Measurements from ENCODE around the gene GRIA4.
A peak's percentile ranks its signal among the peaks of the same experiment; 100 is the strongest.

Gene GRIA4

DNA sequence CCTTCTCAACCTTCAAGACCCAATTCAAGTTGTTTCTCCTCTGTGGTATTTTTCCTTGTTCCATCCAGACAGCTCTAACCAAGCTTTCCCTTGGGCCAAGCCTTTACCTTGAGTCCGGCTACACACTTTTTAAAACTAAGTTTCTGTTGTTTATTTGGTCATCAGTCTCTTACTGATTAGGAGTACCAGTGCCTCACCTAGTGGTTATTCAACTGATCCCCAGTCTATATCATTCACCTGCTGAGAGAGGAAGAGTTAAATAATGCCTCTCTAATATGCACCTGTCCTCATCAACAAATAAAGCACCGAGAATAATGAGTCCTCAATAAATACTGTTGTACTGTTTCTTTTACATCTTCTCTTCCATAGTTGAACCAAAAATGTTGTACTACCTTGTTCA, 251.4 kb downstream of the GRIA4 start:
- TF ChIP-seq GATA2 (IDR thresholded peaks at IDR 0.05; ENCODE audit: low read depth, low read length) (no peak), GATA3 (IDR thresholded peaks at IDR 0.05; ENCODE audit: low read depth, low read length) (no peak)

GRCh38 chr11:105862736-105863367, 253.0 kb downstream of the GRIA4 start:
- TF ChIP-seq GATA2 (IDR thresholded peaks at IDR 0.05; ENCODE audit: low read depth, low read length) (peak; percentile 54; the same call in 1 of the 2 replicates), GATA3 (IDR thresholded peaks at IDR 0.05; ENCODE audit: low read depth, low read length) (peak; percentile 82)

GRCh38 chr11:105863523-105863922, 253.7 kb downstream of the GRIA4 start:
- TF ChIP-seq GATA2 (IDR thresholded peaks at IDR 0.05; ENCODE audit: low read depth, low read length) (no peak), GATA3 (IDR thresholded peaks at IDR 0.05; ENCODE audit: low read depth, low read length) (no peak)

DNA sequence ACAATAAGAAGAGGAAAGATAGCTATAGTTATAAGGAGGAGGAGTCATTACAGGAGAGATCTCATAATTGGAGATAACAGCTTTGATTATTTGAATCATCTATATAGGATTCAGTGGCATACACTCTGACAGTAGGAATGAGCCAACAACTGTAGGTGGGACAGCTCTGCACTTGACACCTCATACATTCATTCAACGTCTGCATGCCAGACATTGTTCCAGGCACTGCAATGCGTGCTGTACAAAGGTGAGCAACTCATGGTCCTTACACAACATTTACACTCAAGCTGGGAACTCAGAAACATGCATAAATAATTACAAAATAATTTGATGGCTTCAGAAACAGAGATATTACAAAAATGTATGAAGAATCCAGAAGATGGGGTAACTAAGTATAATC, 257.9 kb downstream of the GRIA4 start:
- TF ChIP-seq GATA3 (IDR thresholded peaks at IDR 0.05; ENCODE audit: low read depth, low read length) (no peak), GATA2 (IDR thresholded peaks at IDR 0.05; ENCODE audit: low read depth, low read length) (no peak)

- no peak for TF ChIP-seq GATA3 (IDR thresholded peaks at IDR 0.05; ENCODE audit: low read depth, low read length)
- no peak for TF ChIP-seq GATA2 (IDR thresholded peaks at IDR 0.05; ENCODE audit: low read depth, low read length)
Observed at GRCh38 chr11:105868762-105869285, 259.0 kb downstream of the GRIA4 start.

DNA sequence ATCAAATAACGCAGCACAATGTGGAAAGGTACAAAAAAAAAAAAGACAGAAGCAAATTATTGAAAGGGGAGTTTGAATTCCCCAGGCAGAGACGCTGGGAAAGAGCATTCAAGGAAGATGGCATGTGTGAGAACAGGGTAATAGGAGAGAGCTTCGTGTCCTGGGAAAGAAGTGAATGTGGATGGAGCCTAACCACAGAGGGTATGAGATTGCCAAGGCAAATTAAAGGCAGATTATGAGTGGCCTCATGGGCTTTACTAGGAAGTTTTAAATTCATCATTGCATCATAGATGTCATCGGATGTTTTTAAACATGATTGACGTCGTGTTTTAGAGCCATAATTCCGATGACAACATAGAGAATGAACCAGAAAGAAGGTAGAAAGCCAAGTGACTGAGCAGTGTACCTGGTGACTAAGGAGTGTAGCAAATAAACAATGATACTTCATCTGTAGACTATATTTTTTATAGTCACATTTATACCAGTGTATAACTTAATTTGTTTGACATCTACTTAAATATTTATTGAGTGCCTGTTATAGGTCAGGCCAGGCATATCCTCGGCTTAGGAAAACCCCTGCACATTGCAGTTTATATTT, 260.7 kb downstream of the GRIA4 start:
- TF ChIP-seq GATA3 (IDR thresholded peaks at IDR 0.05; ENCODE audit: low read depth, low read length), result no peak
- no peak for TF ChIP-seq GATA2 (IDR thresholded peaks at IDR 0.05; ENCODE audit: low read depth, low read length)

DNA sequence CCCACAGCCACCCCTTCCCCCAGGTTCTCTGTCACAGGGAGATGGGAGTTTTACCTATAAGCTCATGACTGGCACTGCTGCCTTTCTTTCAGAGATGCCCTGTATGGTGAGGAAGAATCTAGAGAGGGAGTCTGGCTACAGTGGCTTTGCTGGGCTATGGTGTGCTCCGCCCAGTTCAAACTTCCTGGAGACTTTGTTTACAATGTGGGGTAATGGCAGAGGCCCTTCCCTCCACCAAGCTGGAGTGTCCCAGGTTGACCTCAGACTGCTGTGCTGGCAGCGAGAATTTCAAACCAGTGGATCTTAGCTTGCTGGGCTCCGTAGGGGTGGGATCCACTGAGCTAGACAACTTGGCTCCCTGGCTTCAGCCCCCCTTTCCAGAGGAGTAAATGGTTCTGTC, 268.6 kb downstream of the GRIA4 start:
- no peak for TF ChIP-seq GATA3 (IDR thresholded peaks at IDR 0.05; ENCODE audit: low read depth, low read length)
- no peak for TF ChIP-seq GATA2 (IDR thresholded peaks at IDR 0.05; ENCODE audit: low read depth, low read length)

GRCh38 chr11:105881027-105881426, 271.2 kb downstream of the GRIA4 start:
- TF ChIP-seq GATA2 (IDR thresholded peaks at IDR 0.05; ENCODE audit: low read depth, low read length) (no peak), GATA3 (IDR thresholded peaks at IDR 0.05; ENCODE audit: low read depth, low read length) (no peak)

DNA sequence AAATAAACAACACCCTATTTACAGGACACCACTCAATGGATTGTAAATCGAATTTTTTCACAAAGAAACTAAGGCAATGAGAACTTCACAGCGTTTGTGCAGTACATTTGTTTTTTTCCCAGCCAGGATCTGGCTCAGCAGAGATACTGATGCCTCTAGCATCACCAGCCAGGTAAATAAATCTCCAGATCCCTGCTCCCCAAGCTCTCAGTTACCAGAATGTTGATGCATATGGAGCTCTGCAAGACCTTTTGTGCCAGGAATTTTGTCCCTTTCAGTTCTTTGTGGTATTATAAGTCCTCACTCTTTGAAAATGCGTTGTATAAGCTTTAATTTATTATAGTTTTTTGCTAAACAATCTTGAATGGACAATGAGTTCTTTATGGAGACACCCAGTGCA, 274.6 kb downstream of the GRIA4 start:
- TF ChIP-seq GATA2 (IDR thresholded peaks at IDR 0.05; ENCODE audit: low read depth, low read length), result no peak
- TF ChIP-seq GATA3 (IDR thresholded peaks at IDR 0.05; ENCODE audit: low read depth, low read length), result no peak

DNA sequence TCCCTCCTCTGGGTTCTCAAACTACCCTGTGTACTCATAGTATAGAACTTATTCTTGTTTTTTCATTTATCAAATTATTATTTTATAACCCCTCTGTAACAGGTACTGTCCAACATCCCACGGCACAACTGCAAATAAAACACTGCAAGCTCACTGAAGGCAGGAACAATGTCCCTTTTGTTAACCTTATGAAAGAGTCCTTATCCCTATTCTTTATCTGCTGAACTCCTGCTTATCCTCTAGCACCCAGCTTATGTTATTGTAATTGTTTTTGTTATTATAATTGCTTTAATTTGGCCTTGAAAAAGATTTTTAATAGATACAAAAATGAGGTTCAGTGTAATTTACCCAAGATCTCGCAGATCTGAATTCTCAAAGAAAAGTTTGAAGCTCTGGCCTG, 281.8 kb downstream of the GRIA4 start:
- TF ChIP-seq GATA3 (IDR thresholded peaks at IDR 0.05; ENCODE audit: low read depth, low read length) (no peak), GATA2 (IDR thresholded peaks at IDR 0.05; ENCODE audit: low read depth, low read length) (no peak)

DNA sequence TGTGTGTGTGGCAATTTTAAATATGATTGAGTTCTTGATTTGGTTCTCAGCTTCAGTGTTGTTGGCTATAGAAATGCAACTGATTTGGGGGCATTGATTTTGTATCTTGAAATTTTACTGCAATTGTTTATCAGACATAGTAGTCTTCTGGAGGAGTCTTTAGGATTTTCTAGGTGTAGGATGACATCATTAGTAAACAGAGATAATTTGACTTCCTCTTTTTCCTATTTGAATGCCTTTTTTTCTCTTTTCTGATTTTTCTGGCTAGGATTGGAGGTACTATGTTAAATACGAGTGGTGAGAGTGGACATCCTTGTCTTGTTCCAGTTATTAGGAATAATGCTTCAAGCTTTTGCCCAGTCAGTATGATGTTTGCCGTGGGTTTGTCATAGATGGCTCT, 287.3 kb downstream of the GRIA4 start:
- TF ChIP-seq GATA2 (IDR thresholded peaks at IDR 0.05; ENCODE audit: low read depth, low read length), result no peak
- no peak for TF ChIP-seq GATA3 (IDR thresholded peaks at IDR 0.05; ENCODE audit: low read depth, low read length)

DNA sequence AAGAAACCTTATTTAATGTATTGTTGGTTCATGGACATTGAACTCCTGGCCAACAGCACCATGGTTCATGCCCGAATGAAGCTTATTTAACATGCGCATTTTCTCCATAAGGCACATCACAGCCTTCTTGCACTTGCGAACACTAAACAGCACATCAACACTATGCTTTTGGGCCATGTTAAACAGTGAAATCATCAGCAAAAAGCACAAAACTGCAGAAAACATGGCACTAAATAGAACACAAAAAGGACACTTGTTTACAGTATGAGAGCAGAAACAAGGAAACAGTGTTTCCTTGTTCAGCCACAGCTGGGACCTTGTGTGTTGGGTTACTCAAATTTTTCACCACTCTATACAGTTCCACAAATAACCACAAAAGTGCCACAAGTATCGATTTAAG, 289.9 kb downstream of the GRIA4 start:
- TF ChIP-seq GATA3 (IDR thresholded peaks at IDR 0.05; ENCODE audit: low read depth, low read length) (no peak), GATA2 (IDR thresholded peaks at IDR 0.05; ENCODE audit: low read depth, low read length) (no peak)

GRCh38 chr11:105900515-105901035, 290.7 kb downstream of the GRIA4 start:
- TF ChIP-seq GATA3 (IDR thresholded peaks at IDR 0.05; ENCODE audit: low read depth, low read length), result no peak
- no peak for TF ChIP-seq GATA2 (IDR thresholded peaks at IDR 0.05; ENCODE audit: low read depth, low read length)

DNA sequence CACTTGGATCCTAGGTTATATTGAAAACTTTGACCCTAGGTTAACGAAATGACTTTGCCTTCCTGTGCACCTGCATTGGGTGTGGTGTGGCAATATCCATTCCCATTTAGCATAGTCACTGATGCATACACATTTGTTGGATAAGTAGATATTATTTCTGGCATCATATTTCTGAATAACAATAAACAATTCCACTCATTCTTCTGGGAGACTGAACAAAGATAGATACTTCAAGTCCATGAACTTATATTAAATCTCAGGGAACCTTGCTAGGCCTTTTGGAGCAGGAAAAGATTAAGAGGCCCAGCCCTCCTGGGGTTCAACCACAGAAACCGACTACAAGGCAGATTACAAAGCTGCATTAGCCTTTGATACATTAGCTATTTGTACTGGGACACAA, 293.2 kb downstream of the GRIA4 start:
- TF ChIP-seq GATA2 (IDR thresholded peaks at IDR 0.05; ENCODE audit: low read depth, low read length), result no peak
- no peak for TF ChIP-seq GATA3 (IDR thresholded peaks at IDR 0.05; ENCODE audit: low read depth, low read length)

DNA sequence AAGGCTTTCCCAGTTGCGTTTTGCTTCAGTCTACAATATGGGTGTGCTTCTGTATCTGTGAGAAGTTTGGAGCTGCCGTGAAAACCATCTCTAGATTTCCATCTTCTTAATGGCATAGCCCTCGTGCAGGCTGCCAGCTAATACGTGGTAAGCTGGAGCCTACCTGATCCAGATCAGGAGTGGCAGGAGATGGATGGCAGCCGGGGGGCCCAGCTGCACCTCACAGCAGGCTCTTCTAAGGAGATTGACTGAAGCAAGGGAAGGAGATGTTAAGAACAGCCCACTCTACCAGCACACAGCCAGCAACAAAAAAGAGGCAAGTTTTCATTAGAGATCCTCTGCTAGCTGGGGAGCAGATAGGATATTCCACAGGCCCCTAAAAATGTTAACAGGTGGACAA, 296.6 kb downstream of the GRIA4 start:
- TF ChIP-seq GATA3 (IDR thresholded peaks at IDR 0.05; ENCODE audit: low read depth, low read length) (no peak), GATA2 (IDR thresholded peaks at IDR 0.05; ENCODE audit: low read depth, low read length) (no peak)
